HepG2 (cell line): ENCODE results near the gene ART1.

Experiments used
- ATF1 ChIP-seq: IDR thresholded peaks from 2 replicates; pipeline ENCODE4 v1.6.1; 2016; ENCODE audit warnings: mild to moderate bottlenecking, control low read depth
- CTCF ChIP-seq: sonication (generic); formaldehyde crosslinking; IDR thresholded peaks from 2 replicates; pipeline ENCODE4 v1.5.0; 2020; ENCODE audit warnings: mild to moderate bottlenecking, missing genetic modification reagents, moderate library complexity
- HNF4A ChIP-seq: sonication (generic); formaldehyde crosslinking; IDR thresholded peaks from 2 replicates; pipeline ENCODE4 v1.4.0; 2020; ENCODE audit warnings: missing genetic modification reagents
- MLX ChIP-seq: IDR thresholded peaks from 2 replicates; pipeline ENCODE4 v1.6.1; 2016
- NCOA2 ChIP-seq: sonication (generic); formaldehyde crosslinking; IDR thresholded peaks from 2 replicates; pipeline ENCODE4 v1.8.0; 2022; ENCODE audit warnings: inconsistent platforms
- NFRKB ChIP-seq: fragments of 450-650 bp; IDR thresholded peaks from 2 replicates; pipeline ENCODE4 v1.6.1; 2017
- TBL1XR1 ChIP-seq: fragments of 150-350 bp; IDR thresholded peaks from 2 replicates; pipeline ENCODE4 v1.6.1; 2014; ENCODE audit warnings: borderline replicate concordance, low read length; ENCODE audit not compliant: partially characterized antibody
- TGIF2 ChIP-seq: IDR thresholded peaks from 2 replicates; pipeline ENCODE4 v1.6.1; 2016; ENCODE audit warnings: control low read depth, missing compliant biosample characterization
- U2AF1 ChIP-seq: fragments of 200-400 bp; formaldehyde crosslinking; optimal IDR thresholded peaks from 2 replicates; pipeline ENCODE3; 2017; ENCODE audit warnings: mild to moderate bottlenecking, low read depth, low read length
- ZFP41 ChIP-seq: sonication (generic); formaldehyde crosslinking; IDR thresholded peaks from 2 replicates; pipeline ENCODE4 v1.4.0; 2020; ENCODE audit warnings: mild to moderate bottlenecking, missing genetic modification reagents, borderline replicate concordance
- ZNF451 ChIP-seq: sonication (generic); formaldehyde crosslinking; IDR thresholded peaks from 2 replicates; pipeline ENCODE4 v1.5.0; 2020; ENCODE audit warnings: mild to moderate bottlenecking, missing genetic modification reagents
- ZNF558 ChIP-seq: sonication (generic); formaldehyde crosslinking; IDR thresholded peaks from 2 replicates; pipeline ENCODE4 v1.9.0; 2022; ENCODE audit warnings: mild to moderate bottlenecking, missing genetic modification reagents, borderline replicate concordance

- TF ChIP-seq NCOA2 (CRISPR knock-in tag) (no peak), CTCF (CRISPR knock-in tag) (no peak), HNF4A (CRISPR knock-in tag) (no peak), MLX (CRISPR knock-in tag) (no peak), ZFP41 (no peak), TGIF2 (CRISPR knock-in tag) (no peak), U2AF1 (no peak), NFRKB (no peak), ZNF451 (CRISPR knock-in tag) (no peak), ATF1 (no peak), ZNF558 (CRISPR knock-in tag) (no peak), TBL1XR1 (no peak)
Measured at GRCh38 chr11:3684819-3685172, 39.9 kb downstream of the ART1 start.
